Stimulated activated naive CD8-positive, alpha-beta T cell treated with anti-CD3 and anti-CD28 coated beads, Interleukin-15, amount 100 ng/mL, for 72 hours (primary cell): ENCODE measurements around the gene ADPRS.

Experiments
- ATAC-seq: fragments of 150-1000 bp; cut with Tn5 transposase; 2 replicates; pipeline ENCODE4 v1.10.0; 2021; ENCODE audit warnings: mild to moderate bottlenecking, moderate library complexity
- DNase-seq, 2 donors: peaks; one replicate each; pipeline ENCODE4 v3.0.0; 2021 to 2022
- H3K27ac Mint-ChIP-seq, 2 donors: one replicate each; pipeline ENCODE4 v1.8.0; 2022; ENCODE audit warnings: mild to moderate bottlenecking in 2 of 2, mixed read lengths in 2 of 2, moderate library complexity in 2 of 2
- H3K27me3 Mint-ChIP-seq: one replicate; pipeline ENCODE4 v1.8.0; 2022; ENCODE audit warnings: mixed read lengths
- H3K4me1 Mint-ChIP-seq: one replicate; pipeline ENCODE4 v1.8.0; 2022; ENCODE audit warnings: mild to moderate bottlenecking, mixed read lengths
- H3K4me3 Mint-ChIP-seq, 2 donors: one replicate each; pipeline ENCODE4 v1.8.0; 2022; ENCODE audit warnings: mild to moderate bottlenecking in 2 of 2, mixed read lengths in 2 of 2, moderate library complexity in 1 of 2
- H3K9me3 Mint-ChIP-seq, 2 donors: one replicate each; pipeline ENCODE4 v1.8.0; 2022; ENCODE audit warnings: mixed read lengths in 2 of 2

Gene ADPRS

DNA sequence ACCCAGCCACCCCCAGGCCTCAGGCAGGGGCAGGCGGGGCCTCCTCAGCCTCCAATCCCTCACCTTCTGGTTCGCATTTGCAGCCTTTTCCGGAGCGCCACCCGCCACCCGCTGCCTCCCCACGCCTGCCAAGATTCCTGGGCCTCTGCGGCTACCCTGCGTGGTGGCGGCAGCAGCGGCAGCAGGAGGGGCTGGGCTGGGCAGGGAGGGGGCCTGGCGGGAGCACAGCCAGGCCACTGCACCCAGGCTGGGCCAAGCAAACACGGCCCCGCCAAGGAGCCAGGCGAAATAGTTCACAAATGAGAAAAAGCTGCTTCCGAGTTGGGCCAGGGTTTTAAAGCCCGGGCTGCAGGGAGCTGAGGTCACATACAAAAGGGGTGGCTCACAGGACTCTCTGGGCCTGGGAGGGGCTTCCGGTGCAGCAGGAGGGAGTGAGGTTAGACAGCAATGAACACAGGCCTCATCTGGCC is 26.5 kb downstream of the ADPRS start:
- H3K4me3 Mint-ChIP-seq = no peak overlapping the region
- DNase-seq = no peak
- H3K27ac Mint-ChIP-seq = peak overlapping the region in 1 of 2 donors; percentile 78
- H3K9me3 Mint-ChIP-seq = no peaks in the 10 kb centered on the region
- ATAC-seq = no peak
- no peaks in the 10 kb centered on the region for H3K27me3 Mint-ChIP-seq
- peaks cover 14% of the 10 kb centered on the region for H3K4me1 Mint-ChIP-seq

DNA sequence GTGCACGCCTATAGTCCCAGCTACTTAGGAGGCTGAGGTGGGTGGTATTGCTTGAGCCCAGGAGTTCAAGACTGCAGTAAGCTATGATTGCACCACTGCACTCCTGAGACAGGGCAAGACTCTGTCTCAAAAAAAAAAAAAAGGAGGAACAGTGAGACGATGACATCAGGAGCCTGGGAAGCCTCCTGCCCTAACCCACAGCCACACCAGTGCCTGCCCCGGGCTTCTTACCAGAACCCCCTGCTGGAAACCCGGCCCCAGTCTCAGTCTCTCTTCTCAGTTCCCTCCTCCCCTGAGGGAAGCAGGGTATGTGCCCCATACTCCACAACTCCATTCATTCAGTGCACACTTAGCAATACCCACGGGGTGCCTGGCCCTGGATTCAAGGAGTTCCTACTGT is 27.2 kb downstream of the ADPRS start:
- Mint-ChIP-seq H3K27ac (peak overlapping the region in 1 of 2 donors; percentile 78), H3K4me1 (peaks cover 8% of the 10 kb centered on the region), H3K27me3 (no peaks in the 10 kb centered on the region), H3K9me3 (no peaks in the 10 kb centered on the region), H3K4me3 (no peak overlapping the region)
- DNase-seq = no peak
- no peak for ATAC-seq

- no peaks in the 10 kb centered on the region for H3K9me3 Mint-ChIP-seq
- no peak for ATAC-seq
- no peaks in the 10 kb centered on the region for H3K4me1 Mint-ChIP-seq
- no peak for DNase-seq
- peaks cover under 1% of the 10 kb centered on the region for H3K27me3 Mint-ChIP-seq
- H3K4me3 Mint-ChIP-seq = no peak overlapping the region
- no peak overlapping the region for H3K27ac Mint-ChIP-seq
Measured at GRCh38 chr1:36116901-36117300, 28.2 kb downstream of the ADPRS start.

DNA sequence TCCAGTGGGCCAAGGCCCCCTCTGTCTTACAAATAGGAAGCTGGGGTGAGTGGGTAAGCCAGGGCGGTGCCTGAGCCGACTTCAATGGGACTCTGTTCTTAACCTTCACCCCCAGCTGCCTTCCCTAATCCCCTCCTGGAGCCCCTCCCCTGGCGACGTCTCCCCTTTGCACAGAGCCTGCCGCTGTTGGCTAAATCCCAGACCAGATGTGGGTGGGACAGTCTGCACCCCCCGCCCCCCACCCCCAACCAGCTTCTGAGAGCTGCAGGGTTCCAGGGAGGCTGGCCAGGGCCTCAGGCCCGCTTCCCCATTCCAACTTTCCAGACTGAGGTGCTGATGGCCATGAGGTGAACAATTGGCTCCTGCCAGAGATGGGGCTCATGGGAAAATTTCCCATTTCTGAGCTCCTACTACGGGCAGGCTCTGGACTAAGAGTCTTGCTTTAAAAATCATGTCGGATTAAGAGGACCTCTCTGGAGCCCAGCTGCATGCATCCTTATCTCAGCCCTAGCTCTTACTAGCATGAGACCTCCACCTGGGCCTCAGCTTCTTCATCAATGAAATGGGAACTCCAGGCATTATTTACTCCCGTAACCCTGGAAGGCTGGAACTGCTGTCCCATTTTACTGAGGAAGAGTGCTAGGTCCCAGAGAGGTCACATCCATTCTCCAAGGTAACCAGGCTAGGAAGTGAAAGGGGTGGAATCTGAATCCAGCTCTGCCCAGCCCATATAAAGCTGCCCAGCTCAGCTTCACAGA is 29.9 kb downstream of the ADPRS start:
- no peak overlapping the region for H3K4me3 Mint-ChIP-seq
- peaks cover 13% of the 10 kb centered on the region for H3K4me1 Mint-ChIP-seq
- DNase-seq (no peak), ATAC-seq (no peak)
- H3K27me3 Mint-ChIP-seq = peaks cover 17% of the 10 kb centered on the region
- no peaks in the 10 kb centered on the region for H3K9me3 Mint-ChIP-seq
- no peak overlapping the region for H3K27ac Mint-ChIP-seq

DNA sequence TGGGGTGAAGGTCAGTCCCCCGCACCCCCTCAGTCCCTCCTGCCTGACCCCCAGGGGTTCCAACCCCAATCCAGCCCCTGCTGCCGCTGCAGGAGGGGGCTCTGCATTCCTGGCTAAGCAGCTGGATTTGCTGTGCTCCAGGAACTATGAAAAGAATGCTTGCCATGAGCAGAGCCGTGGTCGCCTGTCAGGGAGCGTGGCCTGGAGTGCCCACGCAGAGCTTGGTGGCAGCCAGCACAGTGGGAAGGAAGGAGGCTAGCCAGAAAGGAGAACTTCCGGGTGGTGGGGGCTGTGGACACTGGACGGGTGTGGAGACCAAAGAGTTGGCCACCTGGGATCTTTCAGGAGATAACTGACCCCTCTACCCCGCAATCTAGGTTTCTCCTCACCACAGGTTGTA is 30.8 kb downstream of the ADPRS start:
- DNase-seq (no peak), ATAC-seq (no peak)
- H3K9me3 Mint-ChIP-seq = no peaks in the 10 kb centered on the region
- peaks cover 21% of the 10 kb centered on the region for H3K4me1 Mint-ChIP-seq
- no peak overlapping the region for H3K4me3 Mint-ChIP-seq
- H3K27ac Mint-ChIP-seq = no peak overlapping the region
- H3K27me3 Mint-ChIP-seq = peaks cover 26% of the 10 kb centered on the region

- H3K4me1 Mint-ChIP-seq = peaks cover 45% of the 10 kb centered on the region
- H3K4me3 Mint-ChIP-seq = no peak overlapping the region
- peak overlapping the region in 1 of 2 donors; percentile 4 for H3K27ac Mint-ChIP-seq
- DNase-seq (no peak), ATAC-seq (no peak)
- H3K9me3 Mint-ChIP-seq = no peaks in the 10 kb centered on the region
- peaks cover 45% of the 10 kb centered on the region for H3K27me3 Mint-ChIP-seq
Measured at GRCh38 chr1:36122062-36123030, 33.7 kb downstream of the ADPRS start.

DNA sequence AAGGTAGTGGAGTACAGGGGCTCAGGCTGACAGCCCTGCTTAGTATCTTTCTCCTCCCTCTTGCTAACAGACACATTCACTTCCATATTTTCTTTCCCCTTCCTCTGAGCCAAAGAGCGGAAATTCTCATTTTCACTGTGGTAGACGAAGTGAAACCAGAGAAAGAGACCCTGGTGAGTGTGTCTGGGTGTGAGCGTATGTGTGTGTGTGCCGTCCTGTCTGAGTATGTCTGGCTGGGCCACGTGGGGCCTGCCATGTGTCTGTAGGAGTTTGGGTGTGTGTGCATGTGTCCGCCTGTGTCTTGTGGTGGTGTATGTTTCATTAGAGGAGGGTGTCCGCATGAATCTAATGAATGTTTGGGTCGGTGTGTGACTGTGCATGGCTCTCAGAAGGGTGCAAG is 34.7 kb downstream of the ADPRS start:
- peaks cover 46% of the 10 kb centered on the region for H3K4me1 Mint-ChIP-seq
- H3K27me3 Mint-ChIP-seq = peaks cover 45% of the 10 kb centered on the region
- ATAC-seq = peak; percentile 70
- H3K4me3 Mint-ChIP-seq = peak overlapping the region; percentile 47 to 52
- peak overlapping the region in 1 of 2 donors; percentile 36 for H3K27ac Mint-ChIP-seq
- no peak for DNase-seq
- no peaks in the 10 kb centered on the region for H3K9me3 Mint-ChIP-seq

DNA sequence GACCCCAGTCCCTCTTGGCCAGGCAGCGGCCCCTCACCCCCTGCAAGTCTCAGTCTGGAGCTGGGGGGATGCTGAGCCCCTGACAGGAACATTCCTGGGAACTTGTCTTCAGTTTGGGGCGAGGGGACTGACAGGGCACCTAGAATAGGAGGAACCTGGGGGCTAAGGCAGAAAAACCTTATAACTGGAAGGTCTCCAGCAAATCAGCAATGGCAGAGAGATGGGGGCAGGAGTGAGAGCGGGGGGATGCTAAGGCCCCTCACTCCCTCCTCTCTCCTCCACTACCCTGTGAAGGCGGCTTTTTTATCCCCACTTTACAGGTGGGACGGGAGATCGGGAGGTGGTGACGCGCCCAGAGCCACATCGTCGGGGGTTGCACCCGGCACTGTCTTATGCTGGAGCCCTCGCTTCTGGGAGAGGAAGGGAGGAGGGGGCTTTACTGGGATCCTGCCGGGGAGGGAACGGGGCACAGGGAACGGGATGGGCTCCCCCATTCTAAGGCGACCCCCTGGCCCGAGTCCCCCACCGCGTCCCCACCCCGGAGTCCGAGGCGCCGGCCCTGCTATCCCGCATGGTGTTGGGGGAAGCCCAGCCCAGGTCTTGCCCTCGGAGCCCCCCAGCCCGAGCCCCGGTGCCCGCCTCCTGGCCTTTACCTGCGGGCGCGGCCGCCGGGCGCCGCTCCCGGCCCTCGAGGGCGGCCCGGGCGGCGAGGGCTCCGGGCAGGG is 35.9 kb downstream of the ADPRS start:
- Mint-ChIP-seq H3K9me3 (no peaks in the 10 kb centered on the region), H3K27ac (no peak overlapping the region), H3K27me3 (peaks cover 45% of the 10 kb centered on the region), H3K4me3 (peak overlapping the region; percentile 47 to 72), H3K4me1 (peaks cover 46% of the 10 kb centered on the region)
- ATAC-seq (peak; percentile 46), DNase-seq (no peak)

DNA sequence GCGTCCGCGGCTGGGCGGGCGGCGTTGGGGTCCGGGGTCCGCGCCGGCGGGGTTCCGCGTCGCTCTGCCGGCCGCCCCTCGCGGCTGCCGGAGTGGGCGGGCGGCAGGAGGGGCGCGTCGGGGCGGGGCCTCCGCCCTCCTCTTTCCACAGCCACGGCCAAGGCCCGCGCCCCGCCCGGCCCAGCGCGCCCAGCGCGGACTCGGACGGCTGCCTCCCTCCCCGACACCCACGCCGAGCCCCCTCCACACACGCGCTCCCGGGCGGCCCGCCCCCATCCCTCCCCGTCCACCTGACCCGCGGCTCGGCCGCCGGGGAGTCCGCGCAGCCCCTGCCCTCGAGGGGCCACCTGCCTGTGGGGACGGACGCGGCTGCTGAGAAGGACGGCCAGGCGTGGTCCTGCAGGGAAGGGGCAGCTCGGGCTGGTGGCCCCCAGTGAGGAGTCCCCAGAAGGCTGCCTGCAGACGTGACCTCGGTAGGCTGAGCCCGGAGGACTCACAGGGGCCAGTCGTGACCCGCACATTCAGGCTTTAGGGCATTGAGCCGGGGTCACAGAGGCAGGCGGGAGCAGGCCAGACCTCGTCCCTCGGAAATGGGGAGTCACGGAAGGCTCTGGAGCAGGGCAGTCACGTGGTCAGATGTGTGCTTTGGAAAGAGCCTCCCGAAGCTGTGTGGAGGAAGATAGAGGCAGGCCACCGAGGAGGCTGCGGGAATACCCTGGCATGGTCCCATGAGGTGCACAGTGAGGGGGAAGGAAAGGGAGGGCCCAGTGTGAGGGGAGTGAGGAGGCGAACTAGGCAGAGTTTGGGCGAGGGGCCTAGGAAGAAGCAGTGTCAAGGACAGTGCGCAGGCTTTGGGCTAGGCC is 36.7 kb downstream of the ADPRS start, which contains the start of gene COL8A2:
Gene COL8A2 (minus strand): TSS at position 94 of the 863 bp plus-strand sequence. CDS start 24,980 bp downstream, outside the sequence.
- H3K4me3 Mint-ChIP-seq = peak within 1 kb of the TSS; percentile 72 to 78
- peaks cover 45% of the 10 kb centered on the region for H3K27me3 Mint-ChIP-seq
- H3K4me1 Mint-ChIP-seq = peaks cover 46% of the 10 kb centered on the region
- no peaks in the 10 kb centered on the region for H3K9me3 Mint-ChIP-seq
- peak; percentile 33 for ATAC-seq
- peak within 1 kb of the TSS in 1 of 2 donors; percentile 90 for H3K27ac Mint-ChIP-seq
- DNase-seq = no peak

DNA sequence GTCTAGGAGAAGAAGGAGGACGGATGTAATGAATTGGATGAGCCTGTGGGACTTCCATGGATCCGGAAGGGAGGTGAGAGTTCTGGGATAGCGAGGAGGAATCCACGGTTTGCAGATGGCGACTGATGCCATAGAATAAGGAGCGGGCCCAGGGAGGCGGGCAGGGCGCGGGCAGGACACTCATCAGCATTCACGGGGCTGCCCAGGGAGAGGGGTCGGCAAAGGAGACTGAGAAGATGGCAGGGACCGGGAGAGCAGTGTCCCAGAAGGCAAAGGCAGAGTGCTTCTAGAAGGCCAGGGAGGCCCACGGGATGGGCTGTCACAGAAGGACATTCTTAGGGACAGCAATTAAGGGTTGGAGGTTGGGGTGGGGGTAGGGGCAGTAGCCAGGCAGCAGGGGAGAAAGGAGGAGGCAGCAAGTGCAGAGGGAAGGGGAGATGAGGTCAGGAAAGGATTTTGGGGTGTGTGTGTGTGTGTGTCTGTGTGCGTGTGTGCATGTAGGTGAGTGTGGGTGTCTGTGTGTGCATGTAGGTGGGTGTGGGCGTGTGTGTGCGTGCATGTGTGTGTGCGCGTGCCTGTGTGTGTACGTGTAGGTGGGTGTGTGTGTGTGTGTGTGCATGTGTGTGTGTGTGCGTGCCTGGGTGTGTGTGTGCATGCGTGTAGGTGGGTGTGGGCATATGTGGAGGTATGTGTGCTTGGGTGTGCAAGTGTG is 37.5 kb downstream of the ADPRS start:
- peaks cover 46% of the 10 kb centered on the region for H3K4me1 Mint-ChIP-seq
- H3K27ac Mint-ChIP-seq = peak overlapping the region; percentile 44 to 90
- H3K9me3 Mint-ChIP-seq = no peaks in the 10 kb centered on the region
- DNase-seq (no peak), ATAC-seq (no peak)
- H3K27me3 Mint-ChIP-seq = peaks cover 45% of the 10 kb centered on the region
- H3K4me3 Mint-ChIP-seq = peak overlapping the region; percentile 23 to 78

- Mint-ChIP-seq H3K27ac (no peak overlapping the region), H3K9me3 (no peaks in the 10 kb centered on the region), H3K4me1 (peaks cover 46% of the 10 kb centered on the region), H3K4me3 (no peak overlapping the region), H3K27me3 (peaks cover 44% of the 10 kb centered on the region)
- ATAC-seq = no peak
- DNase-seq = no peak
Measured at GRCh38 chr1:36126797-36127500, 38.3 kb downstream of the ADPRS start.

GRCh38 chr1:36128126-36128904 is 39.6 kb downstream of the ADPRS start:
- no peak overlapping the region for H3K4me3 Mint-ChIP-seq
- H3K27ac Mint-ChIP-seq = no peak overlapping the region
- H3K4me1 Mint-ChIP-seq = peaks cover 36% of the 10 kb centered on the region
- H3K27me3 Mint-ChIP-seq = peaks cover 31% of the 10 kb centered on the region
- H3K9me3 Mint-ChIP-seq = no peaks in the 10 kb centered on the region
- no peak for DNase-seq
- no peak for ATAC-seq

GRCh38 chr1:36128905-36129206 is 40.2 kb downstream of the ADPRS start:
- Mint-ChIP-seq H3K9me3 (no peaks in the 10 kb centered on the region), H3K27ac (no peak overlapping the region), H3K4me1 (peaks cover 30% of the 10 kb centered on the region), H3K4me3 (no peak overlapping the region), H3K27me3 (peaks cover 25% of the 10 kb centered on the region)
- DNase-seq = no peak
- ATAC-seq = no peak
